Femur (tissue), 1 donor: ENCODE measurements around the gene DND1.
A peak's percentile ranks its signal among the peaks of the same experiment; 100 is the strongest.
"Not testable (repeated sequence)": the region's sequence is repeated elsewhere in the genome, so short reads cannot be mapped to it uniquely, and the experiment has no call there.

ENCODE experiments used
- DNase-seq: peaks from one replicate; pipeline ENCODE4 v3.0.0-alpha.2; 2017

Gene DND1

DNA sequence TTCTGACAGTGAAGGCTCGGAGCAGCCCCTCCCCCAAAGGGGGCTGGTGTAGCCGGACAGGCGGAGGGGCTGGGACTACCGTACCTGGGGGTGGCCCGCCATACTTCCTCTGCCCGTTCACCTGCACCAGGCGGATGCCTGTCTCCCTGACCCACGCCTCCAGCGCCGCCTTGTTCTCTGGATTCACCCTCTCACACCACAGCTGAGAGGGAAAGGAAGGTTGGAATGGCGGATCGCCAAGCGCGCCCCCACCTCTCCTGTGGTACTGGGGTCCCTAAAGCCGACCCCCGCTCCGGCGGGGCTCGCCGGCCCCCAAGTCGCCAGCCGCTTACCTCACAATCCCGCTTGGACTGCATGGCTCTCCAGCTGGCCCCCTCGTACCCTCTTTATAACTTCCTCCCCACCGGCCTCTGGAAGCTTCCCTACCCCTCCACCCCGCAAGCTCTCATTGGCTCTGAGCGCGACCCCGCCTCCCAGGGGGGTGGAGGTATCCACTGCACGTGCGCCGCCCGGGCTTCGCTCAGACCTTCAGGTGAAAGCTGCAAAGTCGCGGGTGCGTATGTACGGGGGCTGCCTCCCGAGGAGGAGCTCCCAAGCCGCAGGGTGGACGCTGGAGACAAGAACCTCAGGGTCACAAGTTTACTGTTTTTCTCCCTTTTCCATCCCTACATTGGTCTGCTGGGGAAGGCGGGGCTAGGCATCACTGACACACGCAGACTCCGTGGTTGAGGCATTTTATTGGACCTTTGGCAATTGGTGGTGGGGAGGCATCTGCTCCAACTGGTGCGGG is at the start of gene DND1:
DND1 (minus strand) TSS at position 390 of the 790 bp plus-strand sequence; CDS start at position 356, 34 bp downstream.
- DNase-seq = no peak

DNA sequence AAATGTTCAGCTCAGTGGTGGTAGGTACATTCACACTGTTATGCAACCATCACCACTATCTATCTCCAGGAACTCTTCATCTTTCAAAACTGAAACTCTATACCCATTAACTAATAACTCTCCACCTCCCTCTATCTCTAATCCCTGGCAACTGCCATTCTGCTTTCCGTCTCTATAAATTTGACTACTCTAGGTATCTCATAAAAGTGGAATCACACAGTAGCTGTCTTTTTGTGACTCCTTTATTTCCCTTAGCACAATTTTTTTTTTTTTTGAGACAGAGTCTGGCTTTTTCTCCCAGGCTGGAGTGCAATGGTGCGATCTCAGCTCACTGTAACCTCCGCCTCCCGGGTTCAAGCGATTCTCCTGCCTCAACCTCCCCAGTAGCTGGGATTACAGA is 48.0 kb upstream of the DND1 start:
- not testable (repeated sequence) for DNase-seq

DNA sequence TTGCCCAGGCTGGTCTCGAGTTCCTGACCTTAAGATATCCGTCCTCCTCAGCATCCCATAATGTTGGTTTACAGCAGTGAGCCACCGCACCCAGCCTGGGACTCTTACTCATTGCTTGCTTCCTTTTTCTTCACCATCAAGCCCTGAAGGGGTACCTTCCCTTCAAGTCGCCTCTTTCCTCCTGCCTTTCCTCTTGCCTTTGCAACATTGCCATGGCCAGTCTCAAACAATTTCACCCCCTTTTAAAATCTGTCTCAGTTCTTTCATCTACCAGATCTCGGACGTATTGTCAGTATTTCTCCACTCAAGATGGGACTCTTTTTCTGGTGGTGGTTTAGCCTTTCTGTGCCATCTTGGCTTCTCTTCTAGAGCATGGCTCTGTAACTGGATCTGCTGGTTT is 47.4 kb upstream of the DND1 start:
- not testable (repeated sequence) for DNase-seq

DNA sequence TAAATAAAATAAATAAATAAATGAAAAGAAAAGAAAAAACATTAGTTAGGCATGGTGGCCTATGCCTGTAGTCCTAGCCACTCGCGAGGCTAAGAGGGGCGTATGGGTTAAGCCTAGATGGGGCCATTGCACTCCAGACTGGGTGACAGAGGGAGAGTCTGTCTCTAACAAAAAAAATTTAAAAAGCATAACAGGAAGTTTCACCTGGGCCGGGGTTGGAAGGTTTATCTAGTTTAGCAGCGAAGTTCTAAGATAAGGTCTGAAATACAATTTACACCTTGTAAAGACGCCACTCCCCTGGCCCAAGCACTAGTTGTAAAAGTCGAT is 44.9 kb upstream of the DND1 start:
- DNase-seq = no peak

DNA sequence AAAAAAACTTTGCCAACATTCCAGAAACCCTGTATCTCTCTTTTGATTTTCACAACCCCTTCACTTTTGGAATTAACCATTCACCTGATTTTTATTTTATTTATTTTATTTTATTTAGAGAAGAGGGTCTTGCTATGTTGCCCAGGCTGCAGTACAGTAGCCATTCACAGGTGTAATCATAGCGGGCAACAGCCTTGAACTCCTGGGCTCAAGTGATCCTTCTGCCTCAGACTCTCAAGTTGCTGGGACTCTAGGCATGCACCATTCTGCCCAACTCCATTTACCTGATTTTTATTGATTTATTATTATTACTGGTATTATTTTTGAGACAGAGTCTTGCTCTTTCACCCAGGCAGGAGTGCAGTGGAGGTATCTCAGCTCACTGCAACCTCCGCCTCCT is 42.9 kb upstream of the DND1 start:
- DNase-seq = not testable (repeated sequence)

DNA sequence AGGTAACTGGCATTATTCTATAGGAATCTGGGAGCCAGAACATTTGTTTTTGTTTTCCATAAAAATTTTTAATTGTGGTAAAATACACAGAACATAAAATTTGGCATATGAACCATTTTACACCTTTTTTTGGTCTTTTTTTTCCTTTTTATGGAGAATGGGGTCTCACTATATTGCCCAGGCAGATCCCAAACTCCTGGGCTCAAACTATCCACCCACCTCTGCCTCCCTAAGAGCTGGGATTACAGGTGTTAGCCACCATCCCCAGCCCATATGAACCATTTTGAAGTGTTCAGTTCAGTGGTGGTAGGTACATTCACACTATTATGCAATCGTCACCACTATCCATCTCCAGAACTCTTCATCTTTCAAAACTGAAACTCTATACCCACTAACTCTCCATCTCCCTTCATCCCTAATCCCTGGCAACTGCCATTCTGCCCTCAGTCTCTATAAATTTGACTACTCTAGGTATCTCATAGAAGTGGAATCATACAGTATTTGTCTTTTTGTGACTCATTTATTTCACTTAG is 40.3 kb upstream of the DND1 start:
- no peak for DNase-seq

DNA sequence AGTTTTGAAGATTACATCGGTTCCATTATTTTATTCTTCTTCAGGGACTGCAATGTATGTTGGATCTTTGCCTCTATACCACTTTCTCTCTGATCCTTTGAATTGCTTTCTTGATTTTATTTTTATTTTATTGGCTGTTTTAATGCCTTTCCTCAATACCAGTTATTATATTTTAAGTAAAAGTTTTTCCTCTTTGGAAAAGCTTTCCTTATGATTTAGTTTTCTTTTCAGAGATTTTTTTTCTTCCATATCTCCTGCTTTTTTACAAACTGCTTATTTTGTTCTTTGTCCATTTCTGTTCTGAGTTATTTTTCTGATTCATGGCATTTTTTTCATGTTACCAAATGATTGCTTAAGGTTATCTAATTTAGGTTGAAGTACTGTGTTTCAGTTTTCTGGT is 38.4 kb upstream of the DND1 start:
- no peak for DNase-seq

DNA sequence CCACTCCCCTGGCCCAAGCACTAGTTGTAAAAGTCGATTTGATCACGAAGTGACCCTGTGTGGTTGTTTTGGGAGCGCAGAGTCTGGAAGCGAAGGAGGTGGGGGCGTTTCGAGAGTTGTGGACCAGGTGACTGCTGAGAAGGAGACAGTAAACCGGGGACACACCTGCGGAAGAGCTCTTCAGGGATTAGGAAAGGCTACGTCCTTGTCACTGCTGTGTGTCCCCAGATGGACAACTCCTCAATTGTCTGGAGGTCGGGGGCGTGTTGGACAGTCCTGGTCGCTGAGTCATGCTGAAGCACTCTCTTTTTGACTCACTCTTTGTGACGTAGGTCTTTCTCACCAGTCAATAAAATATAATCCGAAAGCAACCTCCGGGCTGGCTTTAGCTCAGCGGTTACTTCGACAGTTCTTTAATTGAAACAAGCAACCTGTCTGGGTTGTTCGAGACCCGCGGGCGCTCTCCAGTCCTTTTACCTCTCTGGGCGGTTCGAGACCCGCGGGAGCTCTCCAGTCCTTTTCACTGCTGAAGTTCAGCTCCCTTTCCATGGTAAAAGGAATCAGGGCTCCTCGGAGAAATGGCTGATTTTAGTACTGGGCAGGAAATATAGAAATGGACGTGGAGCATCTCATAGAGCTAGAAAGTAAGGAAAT is 37.6 kb upstream of the DND1 start:
- peak; percentile 81 for DNase-seq

DNA sequence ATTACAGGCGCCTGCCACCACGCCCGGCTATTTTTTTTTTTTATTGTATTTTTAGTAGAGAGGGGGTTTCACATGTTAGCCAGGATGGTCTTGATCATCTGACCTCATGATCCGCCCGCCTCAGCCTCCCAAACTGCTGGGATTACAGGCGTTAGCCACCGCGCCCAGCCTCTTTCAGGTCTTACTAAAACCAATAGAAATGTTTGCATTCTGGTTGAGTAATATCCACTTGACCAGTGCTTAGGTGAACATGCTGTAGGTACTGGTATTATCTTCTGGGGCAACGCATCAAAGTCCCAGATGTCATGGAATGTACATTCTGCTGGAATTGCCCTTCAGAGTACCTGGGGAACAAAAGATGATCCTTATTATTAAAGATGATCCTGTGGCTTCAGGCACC is 35.4 kb upstream of the DND1 start:
- DNase-seq = not testable (repeated sequence)

DNA sequence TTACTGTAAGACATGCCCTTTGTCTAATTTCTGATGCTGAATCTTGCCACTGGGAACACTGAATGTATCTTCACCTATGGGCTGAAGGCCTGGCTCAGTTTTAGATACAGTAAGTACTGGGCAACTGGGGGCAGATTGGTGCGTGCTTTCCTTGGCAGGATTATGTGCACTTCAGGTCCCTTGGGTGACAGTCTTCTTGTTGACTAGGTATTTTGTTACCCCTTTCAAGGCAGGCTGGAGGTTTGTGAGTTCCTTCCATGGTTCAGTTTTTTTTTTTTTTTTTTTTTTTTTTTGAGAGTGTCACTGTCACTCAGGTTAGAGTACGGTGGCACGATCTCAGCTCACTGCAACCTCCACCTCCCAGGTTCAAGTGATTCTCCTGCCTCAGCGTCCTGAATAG is 34.4 kb upstream of the DND1 start:
- no peak for DNase-seq

DNA sequence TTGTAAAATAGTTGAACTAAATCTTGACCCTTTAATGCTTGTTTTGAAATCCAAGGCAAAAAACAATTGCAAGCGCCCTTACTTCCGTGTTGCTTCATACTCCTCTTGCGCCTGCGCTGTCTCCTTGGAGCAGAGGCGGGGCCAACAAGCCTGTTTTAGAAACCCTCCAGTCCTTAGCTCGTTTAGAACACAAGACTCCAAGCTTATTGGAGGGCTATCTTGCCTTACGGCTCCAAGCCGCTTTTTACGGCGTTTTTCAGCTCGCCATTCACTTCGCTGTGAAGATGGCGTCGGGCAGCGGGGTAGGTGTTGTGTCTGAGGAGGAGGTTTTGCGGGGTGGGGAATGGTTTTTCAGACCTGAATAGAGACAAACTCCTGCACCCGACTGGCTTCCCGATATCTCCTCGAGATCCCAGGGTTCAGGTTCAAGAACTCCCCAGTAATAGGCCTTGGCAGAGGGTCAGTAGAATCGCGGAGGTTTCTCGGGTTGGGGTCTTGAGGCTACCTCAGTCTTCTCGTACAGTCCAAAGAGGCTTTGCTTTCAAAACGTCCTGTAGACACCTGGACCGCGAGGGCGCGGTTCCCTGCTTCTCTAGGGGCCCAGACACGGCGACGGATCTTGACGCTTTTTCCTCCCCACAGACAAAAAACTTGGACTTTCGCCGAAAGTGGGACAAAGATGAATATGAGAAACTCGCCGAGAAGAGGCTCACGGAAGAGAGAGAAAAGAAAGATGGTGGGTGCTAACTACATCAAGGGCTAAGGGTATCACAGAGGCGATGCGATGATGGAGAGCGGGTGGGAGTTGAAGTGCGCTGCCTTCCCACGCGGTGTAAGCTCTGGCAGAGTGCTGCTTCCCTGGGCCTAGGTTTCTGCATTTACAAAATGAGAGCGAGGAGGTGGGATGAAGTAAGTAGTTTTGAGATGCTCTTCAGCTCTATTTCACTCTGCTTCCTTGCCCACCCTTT is 27.1 kb upstream of the DND1 start, which contains the start of gene ZMAT2:
ZMAT2 (plus strand) TSS at position 271 of the 968 bp plus-strand sequence; CDS start at position 285, 14 bp downstream.
- DNase-seq = peak; percentile 97

DNA sequence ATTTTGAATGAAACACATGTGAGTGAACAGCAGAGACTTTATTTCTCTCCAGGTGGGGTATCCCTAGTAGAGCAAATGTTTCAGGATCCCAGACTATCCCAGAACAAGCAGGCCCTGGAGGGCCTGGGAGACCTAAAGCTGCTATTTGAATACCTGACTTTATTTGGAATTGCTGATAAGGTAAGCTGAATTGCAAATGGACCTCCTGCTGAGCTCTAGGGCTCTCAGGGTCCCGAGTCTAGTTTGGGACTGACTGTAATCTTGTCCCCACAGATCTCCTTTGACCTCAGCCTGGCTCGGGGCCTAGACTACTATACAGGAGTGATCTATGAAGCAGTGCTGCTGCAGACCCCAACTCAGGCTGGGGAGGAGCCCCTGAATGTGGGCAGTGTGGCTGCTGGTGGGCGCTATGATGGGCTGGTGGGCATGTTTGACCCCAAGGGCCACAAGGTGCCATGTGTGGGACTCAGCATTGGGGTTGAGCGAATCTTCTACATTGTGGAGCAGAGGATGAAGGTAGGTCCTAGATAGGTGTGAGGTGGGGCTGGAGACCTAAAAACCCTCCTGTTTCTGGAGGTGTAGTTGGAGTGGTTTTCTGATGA is 23.6 kb upstream of the DND1 start:
- no peak for DNase-seq

DNA sequence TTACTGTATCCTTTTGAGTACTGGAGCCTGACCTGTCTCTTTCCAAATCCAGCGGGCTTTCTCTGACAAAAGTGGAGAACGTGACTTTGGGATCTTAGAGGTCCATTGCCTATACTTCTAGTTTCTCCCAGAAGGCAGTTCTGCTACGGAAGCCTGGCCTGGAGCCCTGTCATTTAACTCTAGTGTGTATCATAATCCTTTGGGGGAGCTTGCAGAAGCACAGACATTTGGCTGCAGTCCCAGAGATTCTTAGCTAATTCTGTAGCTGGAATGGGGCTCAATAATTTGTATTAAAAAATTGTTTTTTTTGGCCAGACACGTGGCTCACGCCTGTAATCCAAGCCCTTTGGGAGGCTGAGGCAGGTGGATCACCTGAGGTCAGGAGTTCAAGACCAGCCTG is 20.9 kb upstream of the DND1 start:
- no peak for DNase-seq

DNA sequence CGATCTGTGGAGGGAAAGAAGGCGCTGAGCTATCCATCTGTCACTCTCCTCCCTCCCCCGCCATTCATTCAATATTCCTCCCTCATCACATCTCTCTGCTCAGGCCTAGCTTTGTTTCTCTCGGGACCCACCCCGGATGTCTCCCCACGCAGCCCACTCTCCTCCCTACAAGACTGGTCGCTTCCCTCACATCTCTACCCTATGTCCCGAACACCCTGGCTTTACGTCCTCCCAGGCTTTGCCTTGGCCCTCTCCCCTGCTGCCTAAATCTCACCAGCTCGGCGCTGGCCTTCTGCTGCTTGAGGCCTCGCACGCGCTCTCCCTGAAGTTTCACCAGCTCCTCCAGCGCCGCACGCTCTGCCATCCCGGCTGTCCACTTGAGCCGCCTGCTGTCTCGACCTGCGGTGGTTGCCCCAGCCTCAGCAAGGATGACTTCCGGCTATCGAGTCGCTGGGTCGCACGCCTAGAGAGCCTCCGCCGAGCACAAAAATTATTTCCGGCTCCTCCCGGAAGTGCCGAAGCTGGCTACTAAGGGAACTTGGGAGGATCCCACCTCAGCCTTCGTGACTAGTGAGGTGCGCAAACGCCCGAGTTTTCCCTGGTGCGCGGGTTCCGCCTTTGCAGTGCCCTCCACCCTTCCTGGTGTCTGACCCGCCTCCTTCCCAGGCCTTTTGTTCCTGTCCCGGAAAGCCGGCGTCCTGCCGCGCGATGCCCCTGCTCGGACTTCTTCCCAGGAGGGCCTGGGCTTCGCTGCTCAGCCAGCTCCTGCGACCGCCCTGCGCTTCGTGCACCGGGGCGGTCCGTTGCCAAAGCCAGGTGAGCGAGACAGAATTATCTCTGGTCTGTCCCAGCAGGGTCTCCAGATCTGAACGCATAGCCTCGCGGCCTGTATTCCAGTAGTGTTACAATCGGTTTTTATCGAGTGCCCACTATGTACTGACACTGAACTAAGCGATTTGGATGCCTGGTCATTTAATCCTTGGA is 17.9 kb upstream of the DND1 start, which contains the start of the genes HARS1 and HARS2:
HARS1 (minus strand) TSS at position 430 of the 984 bp plus-strand sequence; CDS start at position 364, 66 bp downstream.
HARS2 (plus strand) TSS at position 515 of the 984 bp plus-strand sequence; CDS start at position 709, 194 bp downstream.
- DNase-seq = peak; percentile 95

DNA sequence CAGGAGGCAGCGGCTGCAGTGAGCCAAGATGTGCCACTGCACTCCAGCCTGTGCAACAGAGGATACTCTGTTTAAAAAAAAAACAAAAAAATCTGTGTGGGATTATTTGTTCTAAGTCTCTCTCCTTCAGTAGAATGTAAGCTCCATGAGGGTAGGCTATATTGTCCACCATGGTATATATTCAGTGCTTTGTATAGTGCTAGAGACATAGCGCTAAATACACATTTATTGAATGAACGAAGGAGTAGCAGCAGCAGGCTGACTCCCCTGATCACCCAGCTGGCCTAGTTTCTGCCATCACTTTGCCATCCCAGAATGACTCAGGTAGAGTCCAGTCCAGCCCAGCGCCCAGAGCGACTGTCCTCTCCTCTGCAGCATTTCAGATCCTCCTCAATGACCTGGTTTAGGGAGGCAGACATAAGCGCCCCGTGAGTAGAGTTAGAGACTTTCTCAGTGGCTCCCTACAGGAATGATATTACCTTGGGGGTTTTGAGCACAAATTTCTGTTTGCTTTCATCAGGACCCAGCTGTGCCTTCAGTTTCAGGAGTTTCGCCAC is 17.1 kb upstream of the DND1 start:
- no peak for DNase-seq

DNA sequence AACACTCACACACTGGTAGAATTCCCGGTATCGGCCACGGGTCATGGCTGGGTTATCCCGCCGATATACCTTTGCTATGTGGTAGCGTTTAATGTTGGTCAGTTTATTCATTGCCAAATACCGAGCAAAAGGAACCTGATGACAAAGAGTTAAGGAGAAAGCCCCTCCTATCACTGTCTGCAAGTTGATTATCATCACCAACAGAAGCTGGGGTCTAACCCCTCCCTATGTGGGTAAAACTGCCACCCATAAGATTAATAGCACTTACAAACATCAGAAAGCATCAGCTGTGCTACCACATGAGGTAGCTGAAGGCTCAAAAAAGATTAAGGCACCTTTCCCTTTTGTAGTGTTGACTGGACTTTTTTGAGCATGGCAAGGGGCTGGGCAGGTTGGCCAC is 5.6 kb upstream of the DND1 start:
- no peak for DNase-seq

DNA sequence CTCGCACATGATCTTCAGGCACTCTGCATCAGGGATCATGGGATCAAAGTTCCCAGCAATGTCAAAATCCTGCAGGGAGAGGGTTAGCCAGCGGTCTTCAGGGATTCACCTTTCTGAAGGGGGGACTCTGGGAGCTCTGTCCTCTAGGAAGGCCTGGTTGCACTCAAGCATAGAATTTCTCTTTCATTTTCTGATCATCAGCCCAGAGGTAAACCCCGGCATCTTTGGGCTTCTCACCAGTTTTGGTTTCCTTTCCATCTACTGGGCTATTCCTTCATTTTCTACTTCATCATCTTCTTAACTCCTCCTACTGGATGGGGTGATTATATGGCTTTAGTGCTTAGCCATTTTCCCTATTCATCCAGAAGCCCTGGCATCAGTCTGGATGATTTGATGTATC is 4.6 kb upstream of the DND1 start:
- DNase-seq = no peak

DNA sequence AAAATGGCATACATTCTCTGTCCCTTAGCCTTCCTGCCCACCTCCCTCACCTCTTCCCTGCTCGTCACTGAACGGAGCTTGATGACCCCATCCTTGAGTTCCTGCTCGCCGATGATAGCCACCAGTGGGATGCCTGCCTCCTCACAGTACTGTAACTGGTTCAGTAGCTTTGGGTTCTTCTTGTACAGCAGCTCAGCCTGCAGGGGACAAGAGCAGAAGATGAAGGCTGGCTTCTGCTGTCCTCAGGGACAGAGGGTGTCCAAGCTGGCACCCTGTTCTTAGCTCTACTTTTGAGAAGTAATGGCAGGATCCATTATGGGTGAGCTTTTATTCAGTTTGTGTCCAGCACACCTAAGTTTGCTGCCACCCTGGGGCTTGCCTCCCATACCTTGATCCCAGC is 1.3 kb upstream of the DND1 start:
- DNase-seq = no peak

DNA sequence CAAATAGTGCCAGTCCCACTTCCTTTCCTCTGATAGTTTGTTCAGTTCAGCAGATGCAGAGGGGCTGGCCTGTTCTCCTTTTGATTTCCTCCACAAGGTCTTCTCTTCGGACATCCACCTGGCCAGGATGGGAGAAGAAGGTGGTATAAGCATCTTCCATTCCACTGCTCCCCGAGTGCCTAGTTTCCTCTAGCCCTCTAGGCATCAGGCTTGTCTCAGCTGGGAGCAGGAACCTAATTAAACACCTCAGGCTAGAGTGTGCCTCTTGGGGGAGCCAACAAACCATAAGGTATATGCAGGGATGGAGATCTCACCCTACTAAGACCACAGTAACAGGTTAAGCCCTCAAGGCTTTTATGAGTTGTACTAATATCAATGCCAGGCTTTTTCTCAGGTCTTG is 835 bp upstream of the DND1 start:
- no peak for DNase-seq

DNA sequence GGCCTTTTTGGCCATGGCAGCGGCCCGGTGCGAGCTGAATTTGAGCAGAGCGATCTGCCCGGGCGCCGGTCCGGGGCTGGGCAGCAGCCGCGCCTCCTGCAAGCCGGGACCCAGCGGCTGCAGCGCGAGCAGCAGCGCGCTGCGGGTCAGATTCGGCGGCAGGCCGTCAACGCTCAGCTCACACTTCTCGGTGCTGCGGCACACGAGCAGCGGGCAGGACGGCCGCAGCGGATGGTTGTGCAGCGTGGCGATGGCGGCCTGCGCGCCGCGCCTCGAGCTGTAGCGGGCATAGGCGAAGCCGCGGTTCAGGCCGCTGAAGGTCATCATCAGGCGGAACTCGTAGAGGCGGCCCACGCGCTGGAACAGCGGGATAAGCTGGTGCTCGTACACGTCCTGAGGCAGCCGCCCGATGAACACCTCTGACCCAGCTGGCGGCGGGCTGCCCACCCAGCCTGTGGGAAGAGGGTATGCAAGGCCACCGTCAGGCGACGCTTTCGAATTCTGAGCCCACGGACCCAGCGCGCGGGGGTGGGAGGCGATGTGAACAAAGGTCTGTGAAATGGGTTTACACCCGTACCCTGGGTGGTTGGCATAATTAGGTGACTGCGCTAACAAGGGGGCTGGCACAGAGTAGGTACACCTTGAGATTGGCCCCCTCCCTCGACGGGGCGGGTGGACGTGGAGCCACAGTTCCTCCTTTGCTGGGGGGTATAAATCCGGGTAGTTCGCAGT is 755 bp downstream of the DND1 start:
- no peak for DNase-seq
